HepG2 (cell line): ENCODE results near the gene NGB. TPM values are rescaled to one million over a fixed set of nuclear protein-coding genes. Genes with fewer than 3 reads are reported as not detected.

ENCODE experiments used
- ATAC-seq: fragments of 200-7000 bp; cut with Tn5 transposase; 3 replicates; pipeline ENCODE4 v1.9.1; 2020; ENCODE audit warnings: mild to moderate bottlenecking, moderate library complexity
- BruUV-seq: library from RNA; stranded (reverse); fragments of 400-500 nt; replicated peaks from 2 replicates; lab custom pipeline; 2021; lab: Mats Ljungman, UMichigan
- CTCF ChIA-PET: fragments of 300-600 bp; formaldehyde crosslinking; extraction: SDS; loops from one replicate; lab custom pipeline; 2021; ENCODE audit warnings: low total read pairs, inconsistent platforms, low intra/inter-chr PET ratio; lab: Yijun Ruan, JAX
- POLR2A ChIA-PET: fragments of 350-600 bp; sonication (Branson Sonifier 250); formaldehyde crosslinking; loops from one replicate; lab custom pipeline; 2020; ENCODE audit warnings: antibody characterized with exemption, inconsistent platforms; lab: Yijun Ruan, JAX
- DNase-seq: peaks from one replicate; pipeline ENCODE4 v3.0.0-alpha.2; 2015; ENCODE audit warnings: low spot score
- FAIRE-seq: peaks from 3 replicates; lab custom pipeline; 2011; peaks lifted over from hg19 to GRCh38; lab: Jason Lieb, UNC
- H2AFZ ChIP-seq: one replicate; pipeline ENCODE4 v1.6.1; 2011; ENCODE audit warnings: low read length, inconsistent platforms
- H3K27ac ChIP-seq: fragments of 300-600 bp; 3 replicates; pipeline ENCODE4 v1.8.0; 2011; ENCODE audit warnings: mixed run types, mild to moderate bottlenecking, mixed read lengths, low read length, inconsistent platforms; ENCODE audit not compliant: insufficient read depth; ENCODE audit errors: extremely low read length
- H3K27me3 ChIP-seq, 2 experiments: fragments of 200-600 bp in 1 of 2; 2 replicates in 1 of 2; 3 replicates in 1 of 2; pipeline versions ENCODE4 v1.6.0 to v1.8.0; 2011; ENCODE audit warnings: low read length in 2 of 2, mild to moderate bottlenecking in 2 of 2, moderate library complexity in 2 of 2, inconsistent platforms in 1 of 2; ENCODE audit not compliant: insufficient read depth in 2 of 2, control insufficient read depth in 1 of 2
- H3K36me3 ChIP-seq, 2 experiments: fragments of 200-600 bp in 1 of 2; replicated peaks in 1 of 2; 2 replicates in 1 of 2; 3 replicates in 1 of 2; pipeline versions ENCODE4 v1.5.1 to v1.8.0; 2011; ENCODE audit warnings: low read length in 2 of 2, inconsistent platforms in 1 of 2; ENCODE audit not compliant: insufficient read depth in 2 of 2, control insufficient read depth in 1 of 2
- H3K4me1 ChIP-seq: 2 replicates; pipeline ENCODE4 v1.5.1; 2012; ENCODE audit warnings: low read length, inconsistent platforms; ENCODE audit not compliant: insufficient read depth
- H3K4me2 ChIP-seq: 2 replicates; pipeline ENCODE4 v1.6.0; 2011; ENCODE audit warnings: low read depth, low read length, inconsistent platforms
- H3K4me3 ChIP-seq, 3 experiments: fragments of 200-600 bp in 1 of 3; sonication (generic), shearing (Covaris generic) in 1 of 3; replicated peaks in 1 of 3; 2 replicates each; pipeline ENCODE4 v1.5.1; 2011 to 2016; ENCODE audit warnings: low read length in 3 of 3, inconsistent platforms in 2 of 3, low read depth in 2 of 3, mild to moderate bottlenecking in 2 of 3, control low read depth in 1 of 3, mixed read lengths in 1 of 3; ENCODE audit not compliant: insufficient read depth in 1 of 3
- H3K79me2 ChIP-seq: one replicate; pipeline ENCODE4 v1.6.1; 2011; ENCODE audit warnings: low read length, inconsistent platforms; ENCODE audit not compliant: insufficient read depth
- H3K9ac ChIP-seq: 2 replicates; pipeline ENCODE4 v1.6.0; 2011; ENCODE audit warnings: mild to moderate bottlenecking, low read depth, low read length, inconsistent platforms; ENCODE audit not compliant: insufficient read depth
- H3K9me3 ChIP-seq: 2 replicates; pipeline ENCODE4 v1.5.1; 2012; ENCODE audit warnings: mild to moderate bottlenecking, low read length
- H4K20me1 ChIP-seq: 2 replicates; pipeline ENCODE4 v1.6.0; 2011; ENCODE audit warnings: inconsistent platforms, mild to moderate bottlenecking, low read length, moderate library complexity; ENCODE audit not compliant: insufficient read depth
- EEA1 ChIP-seq: sonication (generic); formaldehyde crosslinking; IDR thresholded peaks from 2 replicates; pipeline ENCODE4 v1.5.1; 2020; ENCODE audit warnings: mild to moderate bottlenecking, missing genetic modification reagents, borderline replicate concordance
- GFI1 ChIP-seq: sonication (generic); formaldehyde crosslinking; IDR thresholded peaks from 2 replicates; pipeline ENCODE4 v1.5.0; 2020; ENCODE audit warnings: missing genetic modification reagents, mild to moderate bottlenecking, borderline replicate concordance
- GTF2F1 ChIP-seq: fragments of 150-350 bp; IDR thresholded peaks from 2 replicates; pipeline ENCODE4 v1.6.1; 2014; ENCODE audit warnings: low read length
- HDAC1 ChIP-seq: sonication (generic); formaldehyde crosslinking; IDR thresholded peaks from 2 replicates; pipeline ENCODE4 v1.5.1; 2020; ENCODE audit warnings: mild to moderate bottlenecking, missing genetic modification reagents
- KLF15 ChIP-seq: sonication (generic); formaldehyde crosslinking; IDR thresholded peaks from 2 replicates; pipeline ENCODE4 v1.8.1; 2023; ENCODE audit warnings: borderline replicate concordance, mild to moderate bottlenecking, inconsistent platforms, missing genetic modification reagents, mixed read lengths
- MAF1 ChIP-seq: sonication (generic); formaldehyde crosslinking; IDR thresholded peaks from 2 replicates; pipeline ENCODE4 v1.5.0; 2020; ENCODE audit warnings: missing genetic modification reagents, borderline replicate concordance
- MIER3 ChIP-seq: IDR thresholded peaks from 2 replicates; pipeline ENCODE4 v1.6.1; 2016; ENCODE audit warnings: missing compliant biosample characterization, borderline replicate concordance
- RBM39 ChIP-seq: fragments of 200-400 bp; formaldehyde crosslinking; IDR thresholded peaks from one replicate; pipeline ENCODE4 v1.6.1; 2018; ENCODE audit warnings: antibody characterized with exemption, mild to moderate bottlenecking, low read depth, low read length; ENCODE audit not compliant: poor library complexity, severe bottlenecking
- REXO4 ChIP-seq: sonication (generic); formaldehyde crosslinking; IDR thresholded peaks from 2 replicates; pipeline ENCODE4 v1.8.0; 2022; ENCODE audit warnings: missing genetic modification reagents, mild to moderate bottlenecking, borderline replicate concordance
- TGIF2 ChIP-seq: IDR thresholded peaks from 2 replicates; pipeline ENCODE4 v1.6.1; 2016; ENCODE audit warnings: control low read depth, missing compliant biosample characterization
- ZFP36L1 ChIP-seq: sonication (generic); formaldehyde crosslinking; IDR thresholded peaks from 2 replicates; pipeline ENCODE4 v1.8.0; 2022; ENCODE audit warnings: mild to moderate bottlenecking, missing genetic modification reagents, moderate library complexity
- ZNF292 ChIP-seq: sonication (generic); formaldehyde crosslinking; IDR thresholded peaks from 2 replicates; pipeline ENCODE4 v1.8.1; 2022; ENCODE audit warnings: mild to moderate bottlenecking, low read depth, missing genetic modification reagents, borderline replicate concordance
- ZNF781 ChIP-seq: sonication (generic); formaldehyde crosslinking; IDR thresholded peaks from 2 replicates; pipeline ENCODE4 v1.5.1; 2020; ENCODE audit warnings: borderline replicate concordance, mild to moderate bottlenecking, missing genetic modification reagents; ENCODE audit errors: not compliant biosample characterization
- ZNF839 ChIP-seq: sonication (generic); formaldehyde crosslinking; IDR thresholded peaks from 2 replicates; pipeline ENCODE4 v1.4.0; 2020; ENCODE audit warnings: missing genetic modification reagents, mild to moderate bottlenecking, borderline replicate concordance
- ZSCAN12 ChIP-seq: sonication (generic); formaldehyde crosslinking; IDR thresholded peaks from 2 replicates; pipeline ENCODE4 v1.9.0; 2021; ENCODE audit warnings: mild to moderate bottlenecking, missing genetic modification reagents
- WGBS: methylation state at CpG from one replicate; pipeline ENCODE4 v1.1.6; 2017; ENCODE audit warnings: low lambda C conversion rate; 5-methylcytosine and 5-hydroxymethylcytosine counted together
- in situ Hi-C: cut with HindIII; loops from 2 replicates; pipeline ENCODE4 v1.10.0; 2017; ENCODE audit warnings: low pct_unique_long_range_greater_than_20kb; ENCODE audit not compliant: extremely low pct_ligation_motif_present
- intact Hi-C: fragments of 100-400 bp; cut with micrococcal nuclease; formaldehyde crosslinking; loops from one replicate; pipeline ENCODE4 v1.10.0; 2022; ENCODE audit not compliant: unreplicated experiment
- polyA plus RNA-seq, 8 experiments: library from polyadenylated mRNA; depleted of rRNA in 3 of 8; stranded (reverse) in 7 of 8; unstranded in 1 of 8; fragments of >200 nt; fragmentation: Illumina TruSeq in 4 of 8; extraction: Trizol in 4 of 8; gene quantifications; 2 replicates each; pipeline versions ENCODE4 v1.2.1 to v1.2.3, GENCODE V29; 2011 to 2016; ENCODE audit warnings: low read depth in 4 of 8, missing spikeins in 1 of 8, mixed read lengths in 1 of 8; ENCODE audit not compliant: insufficient read depth in 1 of 8
- total RNA-seq, 5 experiments: library from RNA; depleted of rRNA; stranded (reverse); fragments of >200 nt; fragmentation: Illumina TruSeq; extraction: Trizol; gene quantifications; 2 replicates each; pipeline ENCODE4 v1.2.3, GENCODE V29; 2016; ENCODE audit warnings: low read depth in 1 of 5
- TF ChIP-seq, protein P1 (sequence below): sonication (generic); formaldehyde crosslinking; IDR thresholded peaks from 2 replicates; pipeline ENCODE4 v1.8.0; 2022; ENCODE audit warnings: missing genetic modification reagents, mild to moderate bottlenecking, inconsistent platforms, borderline replicate concordance
- TF ChIP-seq, protein P2 (sequence below): sonication (generic); formaldehyde crosslinking; IDR thresholded peaks from 2 replicates; pipeline ENCODE4 v1.4.0; 2020; ENCODE audit warnings: missing genetic modification reagents, borderline replicate concordance
- TF ChIP-seq, protein P3 (sequence below): sonication (generic); formaldehyde crosslinking; IDR thresholded peaks from 2 replicates; pipeline ENCODE4 v1.4.0; 2020; ENCODE audit warnings: missing genetic modification reagents, borderline replicate concordance

NGB gene
- total and polyA plus RNA-seq, 2 of the 13 experiments (the other 11 are each of a cell fraction or from before 2014, with no cell fraction given): 0.04 TPM; not detected in 1

DNA sequence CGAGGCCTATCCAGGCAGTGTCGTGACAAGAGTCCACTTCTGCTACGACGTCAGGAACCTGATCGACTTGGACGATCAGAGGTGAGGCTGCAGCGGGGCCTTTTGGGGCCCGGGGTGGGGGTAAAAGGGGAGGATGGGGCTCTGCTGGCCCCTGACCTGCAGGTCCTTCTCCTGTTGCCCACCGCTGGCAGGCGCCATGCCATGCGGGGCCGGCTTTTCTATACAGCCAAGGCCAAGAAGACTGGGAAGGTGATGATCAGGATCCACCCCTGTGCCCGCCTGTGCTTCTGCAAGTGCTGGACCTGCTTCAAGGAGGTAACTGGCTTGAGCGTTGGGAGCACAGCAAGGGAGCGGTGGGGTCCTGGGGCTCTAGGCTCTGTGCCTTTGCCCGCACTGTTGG lies 31.6 kb downstream of the NGB start:
- intact Hi-C loops (no loop called here), in situ Hi-C loops (no loop called here)
- H3K9ac ChIP-seq: no peak overlapping the region
- H2AFZ ChIP-seq: no peak overlapping the region
- no peak overlapping the region for H3K4me2 ChIP-seq
- no peak for FAIRE-seq
- CTCF ChIA-PET: no interaction called here
- no peak for DNase-seq
- H3K36me3 ChIP-seq: no peaks in the 10 kb centered on the region
- 0 out of 5 replicates have a peak, but pooled peaks cover 0 to 3% of the 10 kb centered on the region in 2 experiments for H3K27me3 ChIP-seq
- no peaks in the 10 kb centered on the region for H3K4me1 ChIP-seq
- POLR2A ChIA-PET: no interaction called here
- no CpG with 5 or more reads among the region's 16 CpGs for WGBS
- BruUV-seq: no TSS peak
- no peak overlapping the region for H3K4me3 ChIP-seq
- no peaks in the 10 kb centered on the region for H3K9me3 ChIP-seq
- no peaks in the 10 kb centered on the region for H3K79me2 ChIP-seq
- no peak overlapping the region for H3K27ac ChIP-seq
- no peak for ATAC-seq
- H4K20me1 ChIP-seq: no peaks in the 10 kb centered on the region
- TF ChIP-seq TGIF2 (no peak), KLF15 (CRISPR knock-in tag) (no peak), GTF2F1 (no peak), GFI1 (no peak), RBM39 (no peak), HDAC1 (CRISPR knock-in tag) (no peak), MAF1 (CRISPR knock-in tag) (no peak), EEA1 (no peak), ZNF839 (no peak), ZNF292 (no peak), REXO4 (CRISPR knock-in tag) (no peak), MIER3 (no peak), ZNF781 (CRISPR knock-in tag) (no peak), ZFP36L1 (no peak), ZSCAN12 (CRISPR knock-in tag) (no peak)
- TF ChIP-seq, protein P1, sequence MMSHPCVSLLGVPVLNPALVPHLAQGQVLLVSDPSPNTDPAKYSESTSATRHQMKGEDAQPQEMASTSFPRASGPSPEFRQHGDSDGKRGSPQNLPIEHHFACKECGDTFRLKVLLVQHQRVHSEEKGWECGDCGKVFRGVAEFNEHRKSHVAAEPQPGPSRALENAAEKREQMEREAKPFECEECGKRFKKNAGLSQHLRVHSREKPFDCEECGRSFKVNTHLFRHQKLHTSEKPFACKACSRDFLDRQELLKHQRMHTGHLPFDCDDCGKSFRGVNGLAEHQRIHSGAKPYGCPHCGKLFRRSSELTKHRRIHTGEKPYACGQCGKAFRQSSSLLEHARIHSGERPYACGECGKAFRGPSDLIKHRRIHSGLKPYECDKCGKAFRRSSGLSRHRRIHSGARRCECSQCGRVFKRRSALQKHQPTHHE (CRISPR knock-in tag): no peak
- TF ChIP-seq, protein P2, sequence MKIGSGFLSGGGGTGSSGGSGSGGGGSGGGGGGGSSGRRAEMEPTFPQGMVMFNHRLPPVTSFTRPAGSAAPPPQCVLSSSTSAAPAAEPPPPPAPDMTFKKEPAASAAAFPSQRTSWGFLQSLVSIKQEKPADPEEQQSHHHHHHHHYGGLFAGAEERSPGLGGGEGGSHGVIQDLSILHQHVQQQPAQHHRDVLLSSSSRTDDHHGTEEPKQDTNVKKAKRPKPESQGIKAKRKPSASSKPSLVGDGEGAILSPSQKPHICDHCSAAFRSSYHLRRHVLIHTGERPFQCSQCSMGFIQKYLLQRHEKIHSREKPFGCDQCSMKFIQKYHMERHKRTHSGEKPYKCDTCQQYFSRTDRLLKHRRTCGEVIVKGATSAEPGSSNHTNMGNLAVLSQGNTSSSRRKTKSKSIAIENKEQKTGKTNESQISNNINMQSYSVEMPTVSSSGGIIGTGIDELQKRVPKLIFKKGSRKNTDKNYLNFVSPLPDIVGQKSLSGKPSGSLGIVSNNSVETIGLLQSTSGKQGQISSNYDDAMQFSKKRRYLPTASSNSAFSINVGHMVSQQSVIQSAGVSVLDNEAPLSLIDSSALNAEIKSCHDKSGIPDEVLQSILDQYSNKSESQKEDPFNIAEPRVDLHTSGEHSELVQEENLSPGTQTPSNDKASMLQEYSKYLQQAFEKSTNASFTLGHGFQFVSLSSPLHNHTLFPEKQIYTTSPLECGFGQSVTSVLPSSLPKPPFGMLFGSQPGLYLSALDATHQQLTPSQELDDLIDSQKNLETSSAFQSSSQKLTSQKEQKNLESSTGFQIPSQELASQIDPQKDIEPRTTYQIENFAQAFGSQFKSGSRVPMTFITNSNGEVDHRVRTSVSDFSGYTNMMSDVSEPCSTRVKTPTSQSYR (CRISPR knock-in tag): no peak
- TF ChIP-seq, protein P3, sequence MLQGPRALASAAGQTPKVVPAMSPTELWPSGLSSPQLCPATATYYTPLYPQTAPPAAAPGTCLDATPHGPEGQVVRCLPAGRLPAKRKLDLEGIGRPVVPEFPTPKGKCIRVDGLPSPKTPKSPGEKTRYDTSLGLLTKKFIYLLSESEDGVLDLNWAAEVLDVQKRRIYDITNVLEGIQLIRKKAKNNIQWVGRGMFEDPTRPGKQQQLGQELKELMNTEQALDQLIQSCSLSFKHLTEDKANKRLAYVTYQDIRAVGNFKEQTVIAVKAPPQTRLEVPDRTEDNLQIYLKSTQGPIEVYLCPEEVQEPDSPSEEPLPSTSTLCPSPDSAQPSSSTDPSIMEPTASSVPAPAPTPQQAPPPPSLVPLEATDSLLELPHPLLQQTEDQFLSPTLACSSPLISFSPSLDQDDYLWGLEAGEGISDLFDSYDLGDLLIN (CRISPR knock-in tag): no peak
